HCT116 (cell line): ENCODE data around the gene FKBP1A. TPM values are rescaled to one million over a fixed set of nuclear protein-coding genes. Genes with fewer than 3 reads are reported as not detected.

ENCODE experiments used
- ATAC-seq: fragments of 200-7000 bp; cut with Tn5 transposase; 2 replicates; pipeline ENCODE4 v1.9.1; 2020; ENCODE audit warnings: mild to moderate bottlenecking, moderate library complexity
- BruUV-seq: library from RNA; stranded (reverse); fragments of 400-500 nt; replicated peaks from 2 replicates; lab custom pipeline; 2021; lab: Mats Ljungman, UMichigan
- CTCF ChIA-PET: fragments of 300-600 bp; sonication (Branson Sonifier 250); formaldehyde crosslinking; loops from one replicate; lab custom pipeline; 2021; ENCODE audit warnings: antibody characterized with exemption; lab: Charles Lee
- POLR2A ChIA-PET: fragments of 300-600, 350-600 bp; sonication (Branson Sonifier 250); formaldehyde crosslinking; loops from one replicate; lab custom pipeline; 2021; ENCODE audit warnings: antibody characterized with exemption; lab: Charles Lee
- RAD21 ChIA-PET, 2 experiments: fragments of 300-600 bp; sonication (Branson Sonifier 250); formaldehyde crosslinking; loops; one replicate each; lab custom pipeline; 2023; ENCODE audit warnings: low total read pairs in 2 of 2; ENCODE audit not compliant: uncharacterized antibody in 2 of 2, unreplicated experiment in 2 of 2, low non-redundant PET in 1 of 2; lab: Charles Lee
- DNase-seq: peaks from one replicate; pipeline ENCODE4 v3.0.0-alpha.2; 2010; ENCODE audit warnings: low read depth, low spot score
- H2AFZ ChIP-seq: fragments of 200-600 bp; shearing (Covaris generic), sonication (generic); 2 replicates; pipeline ENCODE4 v1.6.1; 2017; ENCODE audit warnings: low read depth, mixed run types, mixed read lengths, antibody characterized with exemption, low read length; ENCODE audit not compliant: poor library complexity, severe bottlenecking
- H3K27ac ChIP-seq: 2 replicates; pipeline ENCODE4 v1.5.1; 2012; ENCODE audit warnings: low read depth, low read length
- H3K27me3 ChIP-seq: fragments of 200-600 bp; sonication (generic); 2 replicates; pipeline ENCODE4 v1.6.1; 2016; ENCODE audit warnings: mixed run types, low read length, mixed read lengths; ENCODE audit not compliant: insufficient read depth
- H3K36me3 ChIP-seq, 2 experiments: fragments of 200-500 bp in 1 of 2; fragments of 200-600 bp in 1 of 2; sonication (Bioruptor generic) in 1 of 2; sonication (generic) in 1 of 2; 2 replicates each; pipeline versions ENCODE4 v1.5.1 to v1.6.1; 2014 to 2016; ENCODE audit warnings: low read length in 2 of 2, inconsistent platforms in 1 of 2, mixed read lengths in 1 of 2, mixed run types in 1 of 2; ENCODE audit not compliant: insufficient read depth in 2 of 2, control insufficient read depth in 1 of 2
- H3K4me1 ChIP-seq, 2 experiments: fragments of 200-600 bp in 1 of 2; sonication (generic) in 1 of 2; 2 replicates each; pipeline versions ENCODE4 v1.5.1 to v1.6.1; 2012 to 2017; ENCODE audit warnings: low read length in 2 of 2, inconsistent platforms in 1 of 2, mild to moderate bottlenecking in 1 of 2, mixed read lengths in 1 of 2, mixed run types in 1 of 2, moderate library complexity in 1 of 2; ENCODE audit not compliant: insufficient read depth in 2 of 2, control insufficient read depth in 1 of 2
- H3K4me2 ChIP-seq: fragments of 200-600 bp; sonication (generic); 2 replicates; pipeline ENCODE4 v1.6.1; 2017; ENCODE audit warnings: mixed run types, low read length, mixed read lengths
- H3K4me3 ChIP-seq, 2 experiments: fragments of 200-600 bp in 1 of 2; sonication (generic) in 1 of 2; replicated peaks in 1 of 2; 2 replicates each; pipeline ENCODE4 v1.5.1; 2011 to 2016; ENCODE audit warnings: low read length in 2 of 2, control low read depth in 1 of 2, low read depth in 1 of 2, mild to moderate bottlenecking in 1 of 2, mixed read lengths in 1 of 2, mixed run types in 1 of 2
- H3K79me2 ChIP-seq: fragments of 200-600 bp; sonication (generic); 2 replicates; pipeline ENCODE4 v1.6.1; 2017; ENCODE audit warnings: mild to moderate bottlenecking, mixed run types, low read length, moderate library complexity, mixed read lengths; ENCODE audit not compliant: insufficient read depth
- H3K9ac ChIP-seq: fragments of 200-600 bp; sonication (generic); 2 replicates; pipeline ENCODE4 v1.6.1; 2016; ENCODE audit warnings: low read length, mixed read lengths
- H3K9me2 ChIP-seq: fragments of 200-600 bp; sonication (generic), shearing (Covaris generic); 2 replicates; pipeline ENCODE4 v1.6.1; 2017; ENCODE audit warnings: mixed run types, mild to moderate bottlenecking, moderate library complexity; ENCODE audit not compliant: insufficient read depth
- H3K9me3 ChIP-seq, 2 experiments: fragments of 200-500 bp in 1 of 2; fragments of 200-600 bp in 1 of 2; sonication (Bioruptor generic) in 1 of 2; sonication (generic) in 1 of 2; 2 replicates each; pipeline ENCODE4 v1.6.1; 2014 to 2017; ENCODE audit warnings: low read length in 2 of 2, mixed read lengths in 2 of 2, inconsistent platforms in 1 of 2, low read depth in 1 of 2, mild to moderate bottlenecking in 1 of 2, mixed run types in 1 of 2, moderate library complexity in 1 of 2; ENCODE audit not compliant: control insufficient read depth in 1 of 2, insufficient read depth in 1 of 2
- H4K20me1 ChIP-seq: fragments of 200-600 bp; sonication (generic), shearing (Covaris generic); 2 replicates; pipeline ENCODE4 v1.6.1; 2017; ENCODE audit warnings: mixed run types, mild to moderate bottlenecking, moderate library complexity; ENCODE audit not compliant: insufficient read depth
- ELF1 ChIP-seq: IDR thresholded peaks from 2 replicates; pipeline ENCODE4 v1.6.1; 2012; ENCODE audit warnings: low read depth, borderline replicate concordance
- JUND ChIP-seq: IDR thresholded peaks from 2 replicates; pipeline ENCODE4 v1.6.1; 2012
- RAD21 ChIP-seq: IDR thresholded peaks from 2 replicates; pipeline ENCODE4 v1.6.1; 2012; ENCODE audit warnings: low read depth, mild to moderate bottlenecking
- SRF ChIP-seq: IDR thresholded peaks from 2 replicates; pipeline ENCODE4 v1.6.1; 2012; ENCODE audit warnings: low read depth
- intact Hi-C: fragments of 100-400 bp; cut with micrococcal nuclease; formaldehyde crosslinking; loops from 2 replicates; pipeline ENCODE4 v1.10.0; 2022
- total RNA-seq: library from RNA; stranded (reverse); gene quantifications from one replicate; pipeline ENCODE4 v1.2.1, GENCODE V29; 2021; ENCODE audit not compliant: unreplicated experiment
- TF ChIP-seq, protein P1 (sequence below): IDR thresholded peaks from 2 replicates; pipeline ENCODE4 v1.6.1; 2012; ENCODE audit warnings: low read depth
- TF ChIP-seq, protein P2 (sequence below): IDR thresholded peaks from 2 replicates; pipeline ENCODE4 v1.6.1; 2012

Gene FKBP1A
- total RNA-seq, 1 experiment from 2014 or later: 259 TPM

DNA sequence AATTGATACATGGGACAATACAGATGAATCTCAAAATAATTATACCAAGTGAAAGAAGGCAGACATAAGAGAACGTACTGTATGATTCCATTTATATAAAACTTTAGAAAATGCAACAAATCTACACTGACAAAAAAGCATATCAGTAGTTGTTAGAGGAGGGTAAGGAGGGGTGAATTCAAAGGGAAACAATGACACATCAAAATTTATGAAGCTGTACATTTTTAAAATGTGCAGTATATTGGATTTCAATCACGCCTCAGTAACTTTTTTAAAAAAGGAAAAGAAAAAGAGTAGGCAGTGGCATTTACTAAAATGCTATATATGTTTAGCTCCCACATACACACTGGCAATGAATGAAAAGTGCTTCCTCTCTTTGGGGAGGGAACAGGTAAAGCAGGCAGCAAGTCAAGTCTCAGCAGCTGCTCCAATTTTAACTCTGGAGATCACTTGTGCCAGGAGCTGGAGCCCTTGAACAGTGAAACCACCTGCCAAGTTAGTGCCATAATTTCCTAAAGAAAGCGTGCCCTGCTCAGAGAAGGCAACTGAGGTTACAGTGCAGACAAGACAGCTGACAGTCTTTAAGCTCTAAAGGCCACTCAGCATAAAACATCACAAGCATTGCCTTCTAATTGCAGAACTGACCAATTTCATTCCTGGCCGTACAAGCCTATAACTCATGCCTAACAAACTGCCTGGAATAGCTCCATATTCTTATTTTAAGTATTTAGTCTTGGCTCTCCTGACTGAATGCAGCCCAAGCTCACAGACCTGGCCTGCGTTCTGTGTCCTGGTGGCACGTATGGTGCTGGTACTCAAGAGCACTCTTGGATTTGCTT is 10.9 kb downstream of the FKBP1A start:
- DNase-seq (no peak), ATAC-seq (no peak)
- Histone ChIP-seq H3K4me3 (no peak overlapping the region), H3K9me3 (no peaks in the 10 kb centered on the region), H3K27me3 (no peaks in the 10 kb centered on the region), H3K36me3 (peaks cover 2 to 8% of the 10 kb centered on the region in 2 experiments; a peak in 2 of 4 replicates), H3K9ac (no peak overlapping the region), H3K79me2 (peaks cover 99% of the 10 kb centered on the region), H3K4me2 (no peak overlapping the region), H2AFZ (no peak overlapping the region), H3K4me1 (peaks cover 17 to 33% of the 10 kb centered on the region in 2 experiments; a peak in 3 of 4 replicates), H3K27ac (no peak overlapping the region), H3K9me2 (no peaks in the 10 kb centered on the region), H4K20me1 (peaks cover 62% of the 10 kb centered on the region; the same call in 1 of the 2 replicates)
- TF ChIP-seq, protein P1, sequence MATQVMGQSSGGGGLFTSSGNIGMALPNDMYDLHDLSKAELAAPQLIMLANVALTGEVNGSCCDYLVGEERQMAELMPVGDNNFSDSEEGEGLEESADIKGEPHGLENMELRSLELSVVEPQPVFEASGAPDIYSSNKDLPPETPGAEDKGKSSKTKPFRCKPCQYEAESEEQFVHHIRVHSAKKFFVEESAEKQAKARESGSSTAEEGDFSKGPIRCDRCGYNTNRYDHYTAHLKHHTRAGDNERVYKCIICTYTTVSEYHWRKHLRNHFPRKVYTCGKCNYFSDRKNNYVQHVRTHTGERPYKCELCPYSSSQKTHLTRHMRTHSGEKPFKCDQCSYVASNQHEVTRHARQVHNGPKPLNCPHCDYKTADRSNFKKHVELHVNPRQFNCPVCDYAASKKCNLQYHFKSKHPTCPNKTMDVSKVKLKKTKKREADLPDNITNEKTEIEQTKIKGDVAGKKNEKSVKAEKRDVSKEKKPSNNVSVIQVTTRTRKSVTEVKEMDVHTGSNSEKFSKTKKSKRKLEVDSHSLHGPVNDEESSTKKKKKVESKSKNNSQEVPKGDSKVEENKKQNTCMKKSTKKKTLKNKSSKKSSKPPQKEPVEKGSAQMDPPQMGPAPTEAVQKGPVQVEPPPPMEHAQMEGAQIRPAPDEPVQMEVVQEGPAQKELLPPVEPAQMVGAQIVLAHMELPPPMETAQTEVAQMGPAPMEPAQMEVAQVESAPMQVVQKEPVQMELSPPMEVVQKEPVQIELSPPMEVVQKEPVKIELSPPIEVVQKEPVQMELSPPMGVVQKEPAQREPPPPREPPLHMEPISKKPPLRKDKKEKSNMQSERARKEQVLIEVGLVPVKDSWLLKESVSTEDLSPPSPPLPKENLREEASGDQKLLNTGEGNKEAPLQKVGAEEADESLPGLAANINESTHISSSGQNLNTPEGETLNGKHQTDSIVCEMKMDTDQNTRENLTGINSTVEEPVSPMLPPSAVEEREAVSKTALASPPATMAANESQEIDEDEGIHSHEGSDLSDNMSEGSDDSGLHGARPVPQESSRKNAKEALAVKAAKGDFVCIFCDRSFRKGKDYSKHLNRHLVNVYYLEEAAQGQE: no peak
- TF ChIP-seq ELF1: no peak
- no peak for TF ChIP-seq RAD21
- TF ChIP-seq SRF: no peak
- TF ChIP-seq, protein P2, sequence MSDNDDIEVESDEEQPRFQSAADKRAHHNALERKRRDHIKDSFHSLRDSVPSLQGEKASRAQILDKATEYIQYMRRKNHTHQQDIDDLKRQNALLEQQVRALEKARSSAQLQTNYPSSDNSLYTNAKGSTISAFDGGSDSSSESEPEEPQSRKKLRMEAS: no peak
- TF ChIP-seq JUND: no peak
- intact Hi-C loops: no loop called here
- POLR2A ChIA-PET: no interaction called here
- BruUV-seq: no TSS peak
- RAD21 ChIA-PET: no interaction called here
- CTCF ChIA-PET: interaction anchor here (0.9 kb wide), 1 partner anchor 122 kb away, joined by 4 read pairs; no protein-coding TSS in a partner anchor
